ENCODE results near the gene THRB. TPM values are rescaled to one million over a fixed set of nuclear protein-coding genes. Genes with fewer than 3 reads are reported as not detected.

The THRB gene
- total RNA-seq, 2 donors from 2014 or later: 0.24 to 0.26 TPM

DNA sequence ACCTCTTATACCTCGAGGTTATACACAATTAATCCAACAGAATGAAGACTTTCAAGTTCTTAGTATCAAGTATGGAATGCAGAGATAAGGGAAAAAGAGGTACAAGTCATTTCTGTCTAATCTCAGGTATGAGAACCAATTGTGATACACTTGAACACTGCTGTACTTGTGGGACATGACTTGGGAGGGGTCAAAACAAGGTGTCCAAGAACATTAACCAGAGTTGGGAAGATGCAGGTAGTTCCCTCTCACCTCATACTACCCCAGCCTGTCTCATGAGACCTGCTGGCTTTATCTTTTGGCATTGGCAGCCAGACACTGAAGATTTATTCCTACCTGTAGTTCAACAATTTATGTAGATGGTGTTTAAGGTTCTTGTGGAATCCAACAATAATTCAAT is 339.9 kb downstream of the THRB start:
- Histone ChIP-seq H3K27me3 (ENCODE audit: control insufficient read depth, insufficient read depth, low read length, poor library complexity, severe bottlenecking) (peaks cover 56% of the 10 kb centered on the region), H3K9me3 (ENCODE audit: control insufficient read depth, low read length) (no peaks in the 10 kb centered on the region), H3K36me3 (ENCODE audit: control insufficient read depth, insufficient read depth, low read length) (no peaks in the 10 kb centered on the region), H3K27ac (ENCODE audit: low read depth, low read length) (no peak overlapping the region), H3K4me3 (ENCODE audit: low read length) (no peak overlapping the region), H3K9ac (ENCODE audit: extremely low read depth, low read length, poor library complexity, severe bottlenecking) (no peak overlapping the region), H3K4me1 (ENCODE audit: control insufficient read depth, insufficient read depth, low read length) (no peaks in the 10 kb centered on the region)
- Mint-ChIP-seq H3K27me3 (ENCODE audit: insufficient read depth) (peaks cover 10% of the 10 kb centered on the region), H3K4me3 (no peak overlapping the region), H3K36me3 (ENCODE audit: low read depth) (no peaks in the 10 kb centered on the region), H3K9me3 (no peaks in the 10 kb centered on the region), H3K27ac (no peak overlapping the region), H3K4me1 (no peaks in the 10 kb centered on the region)
- no peak for TF ChIP-seq CTCF (conservative IDR thresholded peaks at IDR 0.05)
- no peak for DNase-seq
- WGBS, 2 experiments (ENCODE audit: insufficient coverage in 1 of 2, insufficient read length in 1 of 2): 86% methylated on average over 1 of the region's 1 CpG; no CpG with 5 or more reads in 1 of the 2 experiments

- H3K4me1 ChIP-seq (ENCODE audit: control insufficient read depth, insufficient read depth, low read length): no peaks in the 10 kb centered on the region
- H3K4me3 Mint-ChIP-seq: no peak overlapping the region
- no peak for TF ChIP-seq CTCF (conservative IDR thresholded peaks at IDR 0.05)
- H3K4me3 ChIP-seq (ENCODE audit: low read length): no peak overlapping the region
- no peak overlapping the region for H3K27ac ChIP-seq (ENCODE audit: low read depth, low read length)
- peaks cover 63% of the 10 kb centered on the region for H3K27me3 ChIP-seq (ENCODE audit: control insufficient read depth, insufficient read depth, low read length, poor library complexity, severe bottlenecking)
- no peak for DNase-seq
- no peak overlapping the region for H3K27ac Mint-ChIP-seq
- H3K9me3 Mint-ChIP-seq: no peaks in the 10 kb centered on the region
- H3K9ac ChIP-seq (ENCODE audit: extremely low read depth, low read length, poor library complexity, severe bottlenecking): no peak overlapping the region
- no peaks in the 10 kb centered on the region for H3K9me3 ChIP-seq (ENCODE audit: control insufficient read depth, low read length)
- WGBS, 2 experiments (ENCODE audit: insufficient coverage in 1 of 2, insufficient read length in 1 of 2): 100% methylated on average over 2 of the region's 2 CpGs; no CpG with 5 or more reads in 1 of the 2 experiments
- H3K36me3 Mint-ChIP-seq (ENCODE audit: low read depth): no peaks in the 10 kb centered on the region
- no peaks in the 10 kb centered on the region for H3K36me3 ChIP-seq (ENCODE audit: control insufficient read depth, insufficient read depth, low read length)
- peaks cover 12% of the 10 kb centered on the region for H3K27me3 Mint-ChIP-seq (ENCODE audit: insufficient read depth)
- H3K4me1 Mint-ChIP-seq: no peaks in the 10 kb centered on the region
These were observed 340.5 kb downstream of the THRB start for GRCh38 chr3:24154013-24154695.

- 90 to 100% methylated on average over 3 of the region's 3 CpGs for WGBS, 2 experiments (ENCODE audit: insufficient coverage in 1 of 2, insufficient read length in 1 of 2)
- Mint-ChIP-seq H3K4me3 (no peak overlapping the region), H3K27ac (no peak overlapping the region), H3K4me1 (no peaks in the 10 kb centered on the region), H3K27me3 (ENCODE audit: insufficient read depth) (peaks cover 20% of the 10 kb centered on the region), H3K36me3 (ENCODE audit: low read depth) (no peaks in the 10 kb centered on the region), H3K9me3 (no peaks in the 10 kb centered on the region)
- no peaks in the 10 kb centered on the region for H3K9me3 ChIP-seq (ENCODE audit: control insufficient read depth, low read length)
- no peaks in the 10 kb centered on the region for H3K4me1 ChIP-seq (ENCODE audit: control insufficient read depth, insufficient read depth, low read length)
- H3K27me3 ChIP-seq (ENCODE audit: control insufficient read depth, insufficient read depth, low read length, poor library complexity, severe bottlenecking): peaks cover 88% of the 10 kb centered on the region
- no peaks in the 10 kb centered on the region for H3K36me3 ChIP-seq (ENCODE audit: control insufficient read depth, insufficient read depth, low read length)
- TF ChIP-seq CTCF (conservative IDR thresholded peaks at IDR 0.05): no peak
- no peak for DNase-seq
- no peak overlapping the region for H3K27ac ChIP-seq (ENCODE audit: low read depth, low read length)
- no peak overlapping the region for H3K9ac ChIP-seq (ENCODE audit: extremely low read depth, low read length, poor library complexity, severe bottlenecking)
- H3K4me3 ChIP-seq (ENCODE audit: low read length): no peak overlapping the region
These were observed 343.1 kb downstream of the THRB start for GRCh38 chr3:24151594-24151993.
